ENCODE measurements around the gene TSPAN4.

TSPAN4 gene

DNA sequence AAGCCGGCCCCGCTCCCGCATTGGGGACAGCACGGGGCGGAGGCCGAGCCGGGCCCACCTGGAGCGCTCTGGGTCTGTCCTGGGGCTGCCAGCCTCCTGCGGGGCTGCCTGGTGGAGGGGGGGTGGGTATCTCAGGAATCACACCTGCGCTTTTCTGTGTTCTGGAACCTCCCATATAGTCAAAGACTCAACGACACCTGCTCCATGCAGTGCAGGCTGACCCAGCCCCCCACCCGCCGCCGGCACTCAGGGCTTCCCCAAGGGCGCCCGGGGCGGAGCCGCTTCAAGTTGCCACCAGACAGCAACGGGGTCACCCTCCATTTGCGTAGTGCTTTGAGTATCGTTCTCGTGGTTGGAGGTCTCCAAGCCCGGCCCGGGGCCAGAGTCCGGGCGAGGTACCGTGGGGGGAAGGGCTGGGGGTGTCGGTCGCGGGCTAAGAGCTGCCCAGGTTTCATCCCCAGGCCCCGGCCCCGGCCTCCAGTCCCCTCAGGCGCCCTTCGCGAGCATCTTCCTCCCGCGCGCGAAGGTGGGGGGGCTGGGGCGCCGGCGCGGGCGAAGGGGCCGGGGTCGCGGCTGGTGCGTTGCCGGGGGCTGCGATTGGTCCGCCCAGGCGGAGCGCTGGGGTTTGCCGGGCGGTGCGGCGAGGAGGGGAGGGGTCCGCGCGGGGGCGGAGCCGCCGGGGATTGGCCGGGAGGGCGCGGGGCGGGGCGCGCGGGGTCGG is 6.6 kb downstream of the TSPAN4 start:
- Histone ChIP-seq H3K4me3 (replicated peaks; ENCODE audit: insufficient read depth, low read length) (no peak overlapping the region), H3K27ac (replicated peaks) (no peak overlapping the region), H3K27me3 (ENCODE audit: insufficient read depth, poor library complexity, severe bottlenecking) (peaks cover 11% of the 10 kb centered on the region)
- TF ChIP-seq, protein P1, sequence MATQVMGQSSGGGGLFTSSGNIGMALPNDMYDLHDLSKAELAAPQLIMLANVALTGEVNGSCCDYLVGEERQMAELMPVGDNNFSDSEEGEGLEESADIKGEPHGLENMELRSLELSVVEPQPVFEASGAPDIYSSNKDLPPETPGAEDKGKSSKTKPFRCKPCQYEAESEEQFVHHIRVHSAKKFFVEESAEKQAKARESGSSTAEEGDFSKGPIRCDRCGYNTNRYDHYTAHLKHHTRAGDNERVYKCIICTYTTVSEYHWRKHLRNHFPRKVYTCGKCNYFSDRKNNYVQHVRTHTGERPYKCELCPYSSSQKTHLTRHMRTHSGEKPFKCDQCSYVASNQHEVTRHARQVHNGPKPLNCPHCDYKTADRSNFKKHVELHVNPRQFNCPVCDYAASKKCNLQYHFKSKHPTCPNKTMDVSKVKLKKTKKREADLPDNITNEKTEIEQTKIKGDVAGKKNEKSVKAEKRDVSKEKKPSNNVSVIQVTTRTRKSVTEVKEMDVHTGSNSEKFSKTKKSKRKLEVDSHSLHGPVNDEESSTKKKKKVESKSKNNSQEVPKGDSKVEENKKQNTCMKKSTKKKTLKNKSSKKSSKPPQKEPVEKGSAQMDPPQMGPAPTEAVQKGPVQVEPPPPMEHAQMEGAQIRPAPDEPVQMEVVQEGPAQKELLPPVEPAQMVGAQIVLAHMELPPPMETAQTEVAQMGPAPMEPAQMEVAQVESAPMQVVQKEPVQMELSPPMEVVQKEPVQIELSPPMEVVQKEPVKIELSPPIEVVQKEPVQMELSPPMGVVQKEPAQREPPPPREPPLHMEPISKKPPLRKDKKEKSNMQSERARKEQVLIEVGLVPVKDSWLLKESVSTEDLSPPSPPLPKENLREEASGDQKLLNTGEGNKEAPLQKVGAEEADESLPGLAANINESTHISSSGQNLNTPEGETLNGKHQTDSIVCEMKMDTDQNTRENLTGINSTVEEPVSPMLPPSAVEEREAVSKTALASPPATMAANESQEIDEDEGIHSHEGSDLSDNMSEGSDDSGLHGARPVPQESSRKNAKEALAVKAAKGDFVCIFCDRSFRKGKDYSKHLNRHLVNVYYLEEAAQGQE (IDR thresholded peaks at IDR 0.05; ENCODE audit: insufficient replicate concordance, low read depth): no peak
- no peak for TF ChIP-seq GABPA (IDR thresholded peaks at IDR 0.05; ENCODE audit: low read depth)
- TF ChIP-seq CTCF (IDR thresholded peaks at IDR 0.05; ENCODE audit: insufficient read depth, low read length): no peak
- no peak for TF ChIP-seq SPI1 (IDR thresholded peaks at IDR 0.05; ENCODE audit: borderline replicate concordance, low read depth)
- no peak for TF ChIP-seq POLR2AphosphoS5 (IDR thresholded peaks at IDR 0.05; ENCODE audit: low read depth)
- no peak for DNase-seq (ENCODE audit: low read depth in 1 of 2, low spot score in 1 of 2)

DNA sequence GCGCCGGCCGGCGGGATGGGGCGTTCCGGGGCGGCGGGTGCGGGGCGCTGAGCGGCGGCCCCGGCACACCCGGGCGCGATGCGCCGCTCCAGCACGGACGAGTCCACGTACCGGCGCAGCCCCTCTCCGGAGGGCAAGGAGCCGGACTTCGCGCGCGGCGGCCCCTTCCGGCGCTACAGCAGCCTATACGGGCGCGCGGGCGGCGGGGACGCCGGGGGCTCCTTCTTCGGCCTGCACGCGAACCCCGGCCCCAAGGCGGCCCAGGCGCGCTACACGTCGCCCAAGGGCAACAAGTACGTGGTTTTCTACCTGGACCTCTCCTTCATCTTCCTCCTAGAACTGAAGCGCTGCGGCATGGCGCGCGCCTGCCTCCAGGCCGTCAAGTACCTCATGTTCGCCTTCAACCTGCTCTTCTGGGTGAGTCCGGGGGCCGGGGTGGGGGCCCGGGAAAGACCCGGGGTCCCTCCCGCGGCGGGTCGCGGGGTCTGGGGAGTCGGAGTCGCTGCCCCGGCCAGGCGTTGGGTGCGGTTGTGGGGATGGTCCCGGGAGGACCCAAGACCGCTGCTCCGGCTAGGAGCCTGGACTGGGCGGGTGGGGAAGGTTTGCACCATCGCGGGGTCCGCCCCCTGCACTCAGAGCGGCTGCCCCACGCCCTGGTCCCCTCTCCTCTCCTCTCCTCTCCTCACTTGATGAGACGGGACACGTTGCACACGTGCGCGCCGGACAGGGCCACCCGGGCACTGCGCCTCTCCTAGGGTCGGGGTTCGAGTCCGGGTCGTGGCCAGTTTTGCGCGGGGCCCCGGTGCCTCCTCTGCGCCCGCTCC is 7.5 kb downstream of the TSPAN4 start:
- H3K4me3 ChIP-seq (replicated peaks; ENCODE audit: insufficient read depth, low read length): no peak overlapping the region
- peaks cover 11% of the 10 kb centered on the region for H3K27me3 ChIP-seq (ENCODE audit: insufficient read depth, poor library complexity, severe bottlenecking)
- DNase-seq (ENCODE audit: low read depth in 1 of 2, low spot score in 1 of 2): no peak
- H3K27ac ChIP-seq (replicated peaks): no peak overlapping the region
- TF ChIP-seq, protein P1 (IDR thresholded peaks at IDR 0.05; ENCODE audit: insufficient replicate concordance, low read depth): no peak
- TF ChIP-seq POLR2AphosphoS5 (IDR thresholded peaks at IDR 0.05; ENCODE audit: low read depth) (no peak), CTCF (IDR thresholded peaks at IDR 0.05; ENCODE audit: insufficient read depth, low read length) (no peak), GABPA (IDR thresholded peaks at IDR 0.05; ENCODE audit: low read depth) (no peak), SPI1 (IDR thresholded peaks at IDR 0.05; ENCODE audit: borderline replicate concordance, low read depth) (no peak)

DNA sequence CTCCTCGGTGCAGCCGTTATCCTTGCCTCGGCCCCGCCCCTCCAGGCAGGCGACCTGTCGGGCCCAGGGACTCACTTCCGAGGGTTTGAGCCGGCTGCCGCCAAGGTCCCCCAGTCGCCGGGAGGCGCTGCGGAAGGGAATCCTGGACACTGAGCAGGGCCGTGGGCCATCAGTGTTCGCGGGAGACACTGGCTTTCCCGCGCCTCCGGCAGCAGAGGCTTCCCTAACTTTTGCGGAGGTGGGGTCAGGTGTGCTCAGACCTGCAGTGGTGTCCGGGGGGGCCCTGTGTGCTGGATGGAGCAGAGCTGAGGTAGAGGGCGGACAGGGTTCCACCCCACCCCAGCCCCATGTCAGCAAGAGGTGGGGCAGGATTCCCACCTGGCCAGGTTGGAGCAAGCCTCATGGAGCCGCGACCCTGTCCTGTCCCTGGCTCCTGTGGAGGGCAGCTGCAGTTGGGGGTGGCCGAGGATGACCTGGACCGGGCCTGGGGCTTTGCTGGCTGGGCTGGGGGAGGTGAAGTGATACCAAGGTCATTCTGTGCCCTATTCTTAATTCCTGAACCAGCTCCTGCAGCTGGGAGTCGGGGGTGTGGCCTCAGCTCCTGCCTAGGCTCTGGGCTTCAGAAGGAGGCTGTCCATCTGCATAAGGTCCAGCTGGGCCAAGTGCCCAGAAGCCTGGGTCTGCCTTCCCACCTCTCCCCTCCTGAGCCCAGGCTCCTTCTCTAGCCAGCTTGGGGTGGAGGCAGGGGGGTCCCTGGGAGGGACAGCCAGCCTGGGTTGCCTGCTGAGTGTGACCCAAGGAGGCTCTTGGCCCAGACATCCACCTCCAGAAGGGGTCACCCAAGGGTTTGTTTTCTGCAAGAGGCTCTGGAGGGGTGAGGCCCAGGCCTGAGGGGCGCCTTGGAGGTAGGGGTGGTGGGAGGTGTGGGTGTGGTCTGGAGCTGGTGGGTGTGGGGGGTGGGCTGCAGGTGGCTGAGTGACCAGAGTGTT is 8.4 kb downstream of the TSPAN4 start:
- DNase-seq (ENCODE audit: low read depth in 1 of 2, low spot score in 1 of 2): no peak
- no peak overlapping the region for H3K4me3 ChIP-seq (replicated peaks; ENCODE audit: insufficient read depth, low read length)
- TF ChIP-seq POLR2AphosphoS5 (IDR thresholded peaks at IDR 0.05; ENCODE audit: low read depth) (no peak), SPI1 (IDR thresholded peaks at IDR 0.05; ENCODE audit: borderline replicate concordance, low read depth) (no peak), GABPA (IDR thresholded peaks at IDR 0.05; ENCODE audit: low read depth) (no peak), CTCF (IDR thresholded peaks at IDR 0.05; ENCODE audit: insufficient read depth, low read length) (no peak)
- TF ChIP-seq, protein P1 (IDR thresholded peaks at IDR 0.05; ENCODE audit: insufficient replicate concordance, low read depth): no peak

More for the DNA sequence above, 8.4 kb downstream of the TSPAN4 start:
- H3K27ac ChIP-seq (replicated peaks): no peak overlapping the region
- H3K27me3 ChIP-seq (ENCODE audit: insufficient read depth, poor library complexity, severe bottlenecking): peaks cover 11% of the 10 kb centered on the region
